ENCODE data around the gene RPL10. TPM values are rescaled to one million over a fixed set of nuclear protein-coding genes. Genes with fewer than 3 reads are reported as not detected.

RPL10 gene
- total RNA-seq, 1 donor from 2014 or later, result 5,113 TPM

DNA sequence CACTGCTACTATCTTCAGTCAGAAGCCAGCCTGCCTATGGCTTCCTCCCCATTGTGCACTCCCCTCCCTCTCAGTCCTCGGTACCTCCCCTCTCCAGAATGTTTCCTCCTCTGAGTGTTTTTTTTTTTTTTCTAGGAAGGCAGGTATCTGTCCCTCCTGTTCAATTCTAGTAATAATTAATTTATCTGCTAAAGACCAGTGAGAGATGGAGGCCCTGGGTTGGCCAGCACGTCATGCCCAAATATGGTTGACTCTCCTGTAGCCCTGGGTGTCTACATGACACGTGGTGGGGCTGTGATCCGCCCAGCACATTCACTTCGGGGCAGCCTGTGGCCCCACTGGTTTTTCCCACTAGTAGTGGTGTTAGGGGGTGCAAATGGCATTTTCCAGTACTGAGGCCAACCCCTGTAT, 25.6 kb upstream of the RPL10 start:
- Mint-ChIP-seq H3K27me3 (no peaks in the 10 kb centered on the region), H3K27ac (no peak overlapping the region), H3K4me1 (peaks cover 31% of the 10 kb centered on the region), H3K36me3 (ENCODE audit: low read depth) (peaks cover 5% of the 10 kb centered on the region), H3K9me3 (no peaks in the 10 kb centered on the region), H3K4me3 (peak overlapping the region; percentile 46)
- intact Hi-C loops (cut with micrococcal nuclease), result loop anchor here (5.0 to 10.0 kb wide), 3 partner anchors 142 to 648 kb away; partner anchors contain the start of genes ABCD1, BCAP31, FAM3A and MECP2
- ChIA-PET POLR2A (interaction anchor here (0.9 to 2.3 kb wide), 5 partner anchors 25 to 175 kb away, joined by 3 to 19 read pairs (median 5); partner anchors contain the start of genes DNASE1L1, IKBKG, RPL10 and SLC10A3), CTCF (interaction anchor here (0.7 to 2.5 kb wide), 12 partner anchors 11 to 170 kb away, joined by 3 to 10 read pairs (median 4); partner anchors contain the start of gene SLC10A3)
- ATAC-seq (ENCODE audit: low read depth), result no peak
- no peak for DNase-seq
- TF ChIP-seq, protein P1, sequence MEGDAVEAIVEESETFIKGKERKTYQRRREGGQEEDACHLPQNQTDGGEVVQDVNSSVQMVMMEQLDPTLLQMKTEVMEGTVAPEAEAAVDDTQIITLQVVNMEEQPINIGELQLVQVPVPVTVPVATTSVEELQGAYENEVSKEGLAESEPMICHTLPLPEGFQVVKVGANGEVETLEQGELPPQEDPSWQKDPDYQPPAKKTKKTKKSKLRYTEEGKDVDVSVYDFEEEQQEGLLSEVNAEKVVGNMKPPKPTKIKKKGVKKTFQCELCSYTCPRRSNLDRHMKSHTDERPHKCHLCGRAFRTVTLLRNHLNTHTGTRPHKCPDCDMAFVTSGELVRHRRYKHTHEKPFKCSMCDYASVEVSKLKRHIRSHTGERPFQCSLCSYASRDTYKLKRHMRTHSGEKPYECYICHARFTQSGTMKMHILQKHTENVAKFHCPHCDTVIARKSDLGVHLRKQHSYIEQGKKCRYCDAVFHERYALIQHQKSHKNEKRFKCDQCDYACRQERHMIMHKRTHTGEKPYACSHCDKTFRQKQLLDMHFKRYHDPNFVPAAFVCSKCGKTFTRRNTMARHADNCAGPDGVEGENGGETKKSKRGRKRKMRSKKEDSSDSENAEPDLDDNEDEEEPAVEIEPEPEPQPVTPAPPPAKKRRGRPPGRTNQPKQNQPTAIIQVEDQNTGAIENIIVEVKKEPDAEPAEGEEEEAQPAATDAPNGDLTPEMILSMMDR (IDR thresholded peaks at IDR 0.05), result no peak

DNA sequence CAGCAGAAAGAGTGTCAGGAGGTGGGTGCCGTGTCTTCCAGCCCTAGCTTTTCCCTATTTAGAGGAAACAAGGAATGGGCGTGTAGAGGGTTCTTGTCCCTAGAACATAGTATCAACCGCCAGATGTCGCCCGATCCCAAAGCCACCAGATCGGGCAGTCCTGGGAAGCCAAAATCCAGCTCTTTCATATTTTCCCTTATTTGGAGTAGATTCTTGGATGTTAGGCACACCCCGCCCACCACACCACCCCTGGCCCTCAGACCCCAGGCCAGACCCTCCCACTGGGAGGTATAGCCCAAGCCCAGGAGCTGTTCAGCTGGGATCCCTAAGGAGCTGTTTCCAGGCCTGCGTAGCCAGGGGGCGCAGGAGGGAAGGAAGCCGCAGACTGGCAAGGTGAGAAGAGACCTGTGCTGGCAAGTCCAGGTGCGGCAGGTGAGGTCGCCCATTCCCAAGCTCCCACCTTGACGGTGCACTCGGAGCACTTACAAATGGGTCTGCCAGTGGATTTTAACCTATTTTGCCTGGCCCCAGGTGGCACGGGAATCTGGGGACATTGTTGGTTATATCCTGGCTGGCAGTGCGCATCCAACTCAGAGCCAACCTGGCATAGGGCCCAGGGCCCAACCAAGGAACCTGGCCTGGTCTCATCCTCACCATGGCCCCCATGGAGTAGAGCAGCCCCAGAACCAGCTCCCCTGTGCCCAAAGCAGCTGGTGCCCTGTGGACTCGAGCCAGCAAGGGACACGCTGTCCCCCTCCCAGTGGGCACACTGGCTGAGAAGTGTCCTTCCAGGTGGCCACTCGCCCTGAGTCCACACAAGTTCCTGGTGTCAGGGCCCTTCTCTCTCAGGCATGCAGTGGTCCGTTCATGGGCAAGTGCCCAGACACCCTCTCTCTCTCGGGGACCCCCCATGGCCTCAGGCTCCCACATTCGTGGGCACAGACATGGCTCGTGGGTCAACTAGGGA, 24.6 kb upstream of the RPL10 start:
- DNase-seq, result no peak
- Mint-ChIP-seq H3K36me3 (ENCODE audit: low read depth) (peaks cover 2% of the 10 kb centered on the region), H3K9me3 (no peaks in the 10 kb centered on the region), H3K27me3 (no peaks in the 10 kb centered on the region), H3K27ac (no peak overlapping the region), H3K4me3 (peak overlapping the region; percentile 62), H3K4me1 (peaks cover 24% of the 10 kb centered on the region)
- no peak for ATAC-seq (ENCODE audit: low read depth)
- intact Hi-C loops (cut with micrococcal nuclease), result loop anchor here (5.0 to 10.0 kb wide), 3 partner anchors 141 to 649 kb away; partner anchors contain the start of genes ABCD1, BCAP31, FAM3A and MECP2
- CTCF ChIA-PET, result interaction anchor here (0.7 to 2.5 kb wide), 15 partner anchors 10 to 169 kb away, joined by 3 to 10 read pairs (median 4); partner anchors contain the start of gene SLC10A3
- POLR2A ChIA-PET, result interaction anchor here (0.5 to 2.3 kb wide), 9 partner anchors 10 to 448 kb away, joined by 3 to 19 read pairs (median 4); partner anchors contain the start of genes ARHGAP4, DNASE1L1, IKBKG and RPL10
- TF ChIP-seq, protein P1 (IDR thresholded peaks at IDR 0.05), result no peak

DNA sequence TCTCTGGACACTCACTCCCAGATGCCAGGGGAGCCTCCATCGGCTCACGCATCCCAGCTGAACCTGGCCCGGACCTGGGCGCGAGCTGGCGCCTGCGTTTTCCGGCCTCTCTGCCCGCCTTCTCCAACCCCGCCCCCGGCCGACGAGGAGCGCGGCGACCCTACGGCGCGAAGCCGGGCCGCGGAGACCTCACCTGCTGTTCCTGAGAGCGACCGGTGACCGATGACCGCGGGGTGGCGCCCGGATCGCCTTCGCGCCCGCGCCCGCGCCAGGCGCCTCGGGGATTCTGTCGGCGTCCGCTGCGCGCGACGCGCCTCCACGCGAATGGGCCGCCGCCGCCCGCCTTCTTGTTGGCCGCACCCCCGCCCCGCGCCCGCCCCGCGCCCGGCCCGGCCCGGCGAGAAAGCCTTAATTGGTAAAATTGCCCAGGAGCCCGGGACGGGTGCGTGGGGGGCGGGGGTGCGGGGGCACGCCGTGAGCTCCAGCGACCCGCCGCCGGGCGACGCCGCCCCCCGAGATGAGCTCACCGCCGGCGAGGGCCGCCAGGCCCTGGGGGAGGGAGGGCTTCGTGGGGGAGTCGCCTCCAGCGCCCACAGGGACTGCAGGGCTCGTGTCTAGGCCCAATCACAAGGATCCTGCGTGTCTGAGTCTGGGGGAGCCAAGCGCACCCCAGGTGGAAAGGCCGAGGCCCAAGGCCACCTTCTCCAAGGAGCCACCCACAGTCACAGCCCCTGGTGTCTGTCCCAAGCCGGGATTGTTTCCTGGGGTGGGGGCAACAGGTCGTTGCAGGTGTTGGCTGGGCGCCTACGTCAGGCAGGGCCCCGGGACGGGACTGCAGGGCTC, 23.6 kb upstream of the RPL10 start, which contains the start of gene FLNA:
Gene FLNA (minus strand): TSS at position 322 of the 843 bp plus-strand sequence. CDS start 3,389 bp downstream, outside the sequence.
- TF ChIP-seq, protein P1 (IDR thresholded peaks at IDR 0.05), result no peak
- intact Hi-C loops (cut with micrococcal nuclease), result loop anchor here (5.0 to 10.0 kb wide), 3 partner anchors 140 to 650 kb away; partner anchors contain the start of genes ABCD1, BCAP31, FAM3A and MECP2
- CTCF ChIA-PET, result interaction anchor here (1.0 to 2.5 kb wide), 6 partner anchors 24 to 168 kb away, joined by 3 to 6 read pairs (median 4); no protein-coding TSS in a partner anchor
- Mint-ChIP-seq H3K36me3 (ENCODE audit: low read depth) (peaks cover 2% of the 10 kb centered on the region), H3K27ac (no peak within 1 kb of the TSS), H3K27me3 (no peaks in the 10 kb centered on the region), H3K4me1 (peaks cover 24% of the 10 kb centered on the region), H3K9me3 (no peaks in the 10 kb centered on the region), H3K4me3 (peak within 1 kb of the TSS; percentile 62)
- POLR2A ChIA-PET, result interaction anchor here (0.5 to 2.3 kb wide), 4 partner anchors 20 to 449 kb away, joined by 3 to 19 read pairs (median 4); partner anchors contain the start of genes ARHGAP4 and RPL10
- peak; percentile 35 for DNase-seq
- no peak for ATAC-seq (ENCODE audit: low read depth)

DNA sequence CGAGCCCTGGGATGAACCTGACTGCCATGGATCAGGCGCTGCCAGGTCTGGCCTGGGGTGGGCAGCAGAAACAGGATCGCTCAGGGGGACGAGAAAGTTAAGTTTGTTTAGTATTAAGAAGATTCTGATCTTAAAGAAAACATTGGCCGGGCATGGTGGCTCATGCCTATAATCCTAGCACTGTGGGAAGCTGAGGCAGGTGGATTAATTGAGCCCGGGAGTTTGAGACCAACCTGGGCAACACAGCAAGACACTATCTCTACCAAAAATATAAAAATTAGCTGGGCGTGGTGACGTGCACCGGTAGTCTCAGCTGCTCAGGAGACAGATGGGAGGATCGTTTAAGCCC, 23.0 kb upstream of the RPL10 start:
- H3K27ac Mint-ChIP-seq, result no peak overlapping the region
- ChIA-PET POLR2A (interaction anchor here (1.8 kb wide), 1 partner anchor 450 kb away, joined by 4 read pairs; the partner anchor contains the start of gene ARHGAP4), CTCF (interaction anchor here (2.5 kb wide), 1 partner anchor 167 kb away, joined by 6 read pairs; no protein-coding TSS in a partner anchor)
- DNase-seq (no peak), ATAC-seq (ENCODE audit: low read depth) (no peak)
- H3K4me3 Mint-ChIP-seq, result no peak overlapping the region
- TF ChIP-seq, protein P1 (IDR thresholded peaks at IDR 0.05), result no peak
- peaks cover 3% of the 10 kb centered on the region for H3K36me3 Mint-ChIP-seq (ENCODE audit: low read depth)
- intact Hi-C loops (cut with micrococcal nuclease), result loop anchor here (10.0 kb wide), 2 partner anchors 140 to 650 kb away; partner anchors contain the start of genes ABCD1, BCAP31 and FAM3A
- H3K4me1 Mint-ChIP-seq, result peaks cover 28% of the 10 kb centered on the region
- H3K27me3 Mint-ChIP-seq, result no peaks in the 10 kb centered on the region
- H3K9me3 Mint-ChIP-seq, result no peaks in the 10 kb centered on the region
